Measurements from ENCODE around the gene XPNPEP1.

XPNPEP1 gene

GRCh38 chr10:109892117-109892516 lies 31.2 kb downstream of the XPNPEP1 start:
- no peak for DNase-seq

GRCh38 chr10:109891105-109891504 lies 32.2 kb downstream of the XPNPEP1 start:
- DNase-seq = no peak

- DNase-seq = no peak
These were observed 33.4 kb downstream of the XPNPEP1 start for GRCh38 chr10:109889867-109890266.

- no peak for DNase-seq
These were observed 35.5 kb downstream of the XPNPEP1 start for GRCh38 chr10:109887776-109888175.

- no peak for DNase-seq
These were observed 36.1 kb downstream of the XPNPEP1 start for GRCh38 chr10:109887243-109887642.

GRCh38 chr10:109886781-109887140 lies 36.5 kb downstream of the XPNPEP1 start:
- no peak for DNase-seq

- no peak for DNase-seq
These were observed 37.1 kb downstream of the XPNPEP1 start for GRCh38 chr10:109886037-109886780.

- DNase-seq = peak; percentile 65 to 77
These were observed 39.2 kb downstream of the XPNPEP1 start for GRCh38 chr10:109883859-109884771.

- no peak for DNase-seq
These were observed 40.9 kb downstream of the XPNPEP1 start for GRCh38 chr10:109882251-109883057.

GRCh38 chr10:109881769-109882057 lies 41.6 kb downstream of the XPNPEP1 start:
- DNase-seq = no peak

GRCh38 chr10:109880886-109881768 lies 42.2 kb downstream of the XPNPEP1 start:
- DNase-seq = no peak

GRCh38 chr10:109877546-109877945 lies 45.8 kb downstream of the XPNPEP1 start:
- no peak for DNase-seq

GRCh38 chr10:109875828-109876821 lies 47.2 kb downstream of the XPNPEP1 start:
- no peak for DNase-seq

- no peak for DNase-seq
These were observed 48.2 kb downstream of the XPNPEP1 start for GRCh38 chr10:109875151-109875568.

GRCh38 chr10:109871476-109871875 lies 51.8 kb downstream of the XPNPEP1 start:
- no peak for DNase-seq

GRCh38 chr10:109866995-109867635 lies 56.2 kb downstream of the XPNPEP1 start:
- no peak for DNase-seq

- peak in 1 of 2 experiments; percentile 17 for DNase-seq
These were observed 56.9 kb downstream of the XPNPEP1 start for GRCh38 chr10:109866168-109866994.

- no peak for DNase-seq
These were observed 59.5 kb downstream of the XPNPEP1 start for GRCh38 chr10:109863775-109864174.

- DNase-seq = no peak
These were observed 60.6 kb downstream of the XPNPEP1 start for GRCh38 chr10:109862738-109863137.

- DNase-seq = no peak
These were observed 61.3 kb downstream of the XPNPEP1 start for GRCh38 chr10:109862041-109862440.
